Nephron progenitor cell (in vitro differentiated cells): ENCODE results near the gene ADAMTS15.

Source experiments
- DNase-seq: peaks from one replicate; pipeline ENCODE4 v3.0.0; 2021
- H3K27ac Mint-ChIP-seq: 2 replicates; pipeline ENCODE4 v1.8.0; 2021; ENCODE audit warnings: mild to moderate bottlenecking, moderate library complexity, mixed read lengths
- H3K27me3 Mint-ChIP-seq: 2 replicates; pipeline ENCODE4 v1.8.0; 2021; ENCODE audit warnings: mild to moderate bottlenecking, low read depth, mixed read lengths; ENCODE audit not compliant: poor library complexity
- H3K36me3 Mint-ChIP-seq: 2 replicates; pipeline ENCODE4 v1.8.0; 2021; ENCODE audit warnings: low read depth, mixed read lengths
- H3K4me1 Mint-ChIP-seq: 2 replicates; pipeline ENCODE4 v1.8.0; 2021; ENCODE audit warnings: mixed read lengths
- H3K4me3 Mint-ChIP-seq: 2 replicates; pipeline ENCODE4 v1.8.0; 2021; ENCODE audit warnings: mild to moderate bottlenecking, moderate library complexity, mixed read lengths
- H3K9me3 Mint-ChIP-seq: 2 replicates; pipeline ENCODE4 v1.8.0; 2021; ENCODE audit warnings: mild to moderate bottlenecking, moderate library complexity, mixed read lengths
- CTCF ChIP-seq: fragments of 200-600 bp; sonication (generic); IDR thresholded peaks from 2 replicates; pipeline ENCODE4 v1.5.0; 2021; ENCODE audit warnings: antibody characterized with exemption

The ADAMTS15 gene

GRCh38 chr11:130451231-130452019 is 3.0 kb downstream of the ADAMTS15 start:
- H3K4me3 Mint-ChIP-seq: peak overlapping the region; percentile 23
- no peak for DNase-seq
- H3K36me3 Mint-ChIP-seq: no peaks in the 10 kb centered on the region
- peaks cover 71% of the 10 kb centered on the region for H3K4me1 Mint-ChIP-seq
- H3K27ac Mint-ChIP-seq: no peak overlapping the region
- H3K27me3 Mint-ChIP-seq: peaks cover 44% of the 10 kb centered on the region
- no peak for TF ChIP-seq CTCF
- no peaks in the 10 kb centered on the region for H3K9me3 Mint-ChIP-seq

- TF ChIP-seq CTCF: no peak
- Mint-ChIP-seq H3K27ac (no peak overlapping the region), H3K4me1 (peaks cover 72% of the 10 kb centered on the region), H3K4me3 (no peak overlapping the region), H3K9me3 (no peaks in the 10 kb centered on the region), H3K36me3 (no peaks in the 10 kb centered on the region), H3K27me3 (peaks cover 41% of the 10 kb centered on the region)
- DNase-seq: no peak
These were observed 3.7 kb downstream of the ADAMTS15 start for GRCh38 chr11:130452176-130452575.

- no peak for TF ChIP-seq CTCF
- Mint-ChIP-seq H3K27ac (no peak overlapping the region), H3K36me3 (no peaks in the 10 kb centered on the region), H3K9me3 (no peaks in the 10 kb centered on the region), H3K4me1 (peaks cover 70% of the 10 kb centered on the region), H3K4me3 (no peak overlapping the region), H3K27me3 (peaks cover 42% of the 10 kb centered on the region)
- DNase-seq: no peak
These were observed 4.5 kb downstream of the ADAMTS15 start for GRCh38 chr11:130452940-130453339.

GRCh38 chr11:130454491-130455252 is 6.2 kb downstream of the ADAMTS15 start:
- no peak for DNase-seq
- H3K27me3 Mint-ChIP-seq: peaks cover 30% of the 10 kb centered on the region
- no peak for TF ChIP-seq CTCF
- H3K9me3 Mint-ChIP-seq: no peaks in the 10 kb centered on the region
- no peak overlapping the region for H3K4me3 Mint-ChIP-seq
- no peak overlapping the region for H3K27ac Mint-ChIP-seq
- H3K4me1 Mint-ChIP-seq: peaks cover 61% of the 10 kb centered on the region
- no peaks in the 10 kb centered on the region for H3K36me3 Mint-ChIP-seq

GRCh38 chr11:130455483-130456127 is 7.2 kb downstream of the ADAMTS15 start:
- H3K4me3 Mint-ChIP-seq: no peak overlapping the region
- H3K27me3 Mint-ChIP-seq: peaks cover 26% of the 10 kb centered on the region
- DNase-seq: no peak
- no peaks in the 10 kb centered on the region for H3K36me3 Mint-ChIP-seq
- peaks cover 51% of the 10 kb centered on the region for H3K4me1 Mint-ChIP-seq
- no peak overlapping the region for H3K27ac Mint-ChIP-seq
- no peak for TF ChIP-seq CTCF
- no peaks in the 10 kb centered on the region for H3K9me3 Mint-ChIP-seq
